HL-60 (cell line): ENCODE results near the gene DENND6B.

Experiments used
- DNase-seq, 2 experiments: peaks; one replicate each; pipeline ENCODE4 v3.0.0-alpha.2; 2010 to 2020; ENCODE audit warnings: low read depth in 1 of 2, low spot score in 1 of 2
- H3K27ac ChIP-seq: fragments of 250-450 bp; sonication (Bioruptor Pico); replicated peaks from 2 replicates; pipeline ENCODE4 v1.5.1; 2020; ENCODE audit warnings: mild to moderate bottlenecking, moderate library complexity
- H3K27me3 ChIP-seq: fragments of 250-450 bp; sonication (Bioruptor Pico); 2 replicates; pipeline ENCODE4 v1.5.1; 2021; ENCODE audit warnings: mild to moderate bottlenecking, moderate library complexity; ENCODE audit not compliant: insufficient read depth, poor library complexity, severe bottlenecking
- H3K4me3 ChIP-seq: replicated peaks from 2 replicates; pipeline ENCODE4 v1.5.1; 2011; ENCODE audit warnings: mild to moderate bottlenecking, control low read depth, low read length; ENCODE audit not compliant: insufficient read depth
- GABPA ChIP-seq: IDR thresholded peaks from 2 replicates; pipeline ENCODE4 v1.6.1; 2012; ENCODE audit warnings: low read depth
- POLR2AphosphoS5 ChIP-seq: IDR thresholded peaks from 2 replicates; pipeline ENCODE4 v1.6.1; 2012; ENCODE audit warnings: low read depth
- SPI1 ChIP-seq: IDR thresholded peaks from 2 replicates; pipeline ENCODE4 v1.6.1; 2012; ENCODE audit warnings: low read depth, mild to moderate bottlenecking, borderline replicate concordance
- TF ChIP-seq, protein P1 (sequence below): IDR thresholded peaks from 2 replicates; pipeline ENCODE4 v1.6.1; 2012; ENCODE audit warnings: low read depth; ENCODE audit not compliant: insufficient replicate concordance
- TF ChIP-seq, protein P2 (sequence below): IDR thresholded peaks from one replicate; pipeline ENCODE4 v1.5.1; 2011; ENCODE audit warnings: low read length, control low read depth, inconsistent platforms; ENCODE audit not compliant: insufficient read depth

The DENND6B gene

DNA sequence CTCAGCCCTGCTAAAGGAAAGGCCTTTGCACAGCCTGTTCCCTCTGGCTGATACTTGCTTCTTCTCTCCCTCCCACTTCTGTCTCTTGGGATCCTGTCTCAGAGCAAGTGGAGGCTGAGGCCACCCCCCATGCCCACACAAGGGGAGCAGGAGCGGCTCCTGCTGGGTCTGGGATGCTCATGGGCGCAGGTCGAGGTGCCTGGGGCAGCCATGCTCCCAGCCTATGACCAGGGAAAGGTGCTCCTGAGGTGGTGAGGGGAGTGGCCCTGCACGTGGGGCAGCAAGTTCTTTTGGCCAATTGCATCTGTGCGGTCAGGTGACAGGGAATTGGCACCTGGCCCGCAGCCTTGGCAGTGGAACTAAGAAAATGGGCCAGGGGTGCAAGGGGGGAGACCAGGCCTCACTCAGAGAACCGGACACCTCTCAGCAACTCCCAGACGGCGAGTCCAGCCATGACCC lies 58.1 kb downstream of the DENND6B start:
- H3K27me3 ChIP-seq = peaks cover 18% of the 10 kb centered on the region

GRCh38 chr22:50267591-50268390 lies 59.0 kb downstream of the DENND6B start:
- Histone ChIP-seq H3K27me3 (peaks cover 18% of the 10 kb centered on the region), H3K4me3 (no peak overlapping the region), H3K27ac (no peak overlapping the region)
- DNase-seq = no peak
- no peak for TF ChIP-seq POLR2AphosphoS5
- TF ChIP-seq, protein P1, sequence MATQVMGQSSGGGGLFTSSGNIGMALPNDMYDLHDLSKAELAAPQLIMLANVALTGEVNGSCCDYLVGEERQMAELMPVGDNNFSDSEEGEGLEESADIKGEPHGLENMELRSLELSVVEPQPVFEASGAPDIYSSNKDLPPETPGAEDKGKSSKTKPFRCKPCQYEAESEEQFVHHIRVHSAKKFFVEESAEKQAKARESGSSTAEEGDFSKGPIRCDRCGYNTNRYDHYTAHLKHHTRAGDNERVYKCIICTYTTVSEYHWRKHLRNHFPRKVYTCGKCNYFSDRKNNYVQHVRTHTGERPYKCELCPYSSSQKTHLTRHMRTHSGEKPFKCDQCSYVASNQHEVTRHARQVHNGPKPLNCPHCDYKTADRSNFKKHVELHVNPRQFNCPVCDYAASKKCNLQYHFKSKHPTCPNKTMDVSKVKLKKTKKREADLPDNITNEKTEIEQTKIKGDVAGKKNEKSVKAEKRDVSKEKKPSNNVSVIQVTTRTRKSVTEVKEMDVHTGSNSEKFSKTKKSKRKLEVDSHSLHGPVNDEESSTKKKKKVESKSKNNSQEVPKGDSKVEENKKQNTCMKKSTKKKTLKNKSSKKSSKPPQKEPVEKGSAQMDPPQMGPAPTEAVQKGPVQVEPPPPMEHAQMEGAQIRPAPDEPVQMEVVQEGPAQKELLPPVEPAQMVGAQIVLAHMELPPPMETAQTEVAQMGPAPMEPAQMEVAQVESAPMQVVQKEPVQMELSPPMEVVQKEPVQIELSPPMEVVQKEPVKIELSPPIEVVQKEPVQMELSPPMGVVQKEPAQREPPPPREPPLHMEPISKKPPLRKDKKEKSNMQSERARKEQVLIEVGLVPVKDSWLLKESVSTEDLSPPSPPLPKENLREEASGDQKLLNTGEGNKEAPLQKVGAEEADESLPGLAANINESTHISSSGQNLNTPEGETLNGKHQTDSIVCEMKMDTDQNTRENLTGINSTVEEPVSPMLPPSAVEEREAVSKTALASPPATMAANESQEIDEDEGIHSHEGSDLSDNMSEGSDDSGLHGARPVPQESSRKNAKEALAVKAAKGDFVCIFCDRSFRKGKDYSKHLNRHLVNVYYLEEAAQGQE = no peak
- TF ChIP-seq, protein P2, sequence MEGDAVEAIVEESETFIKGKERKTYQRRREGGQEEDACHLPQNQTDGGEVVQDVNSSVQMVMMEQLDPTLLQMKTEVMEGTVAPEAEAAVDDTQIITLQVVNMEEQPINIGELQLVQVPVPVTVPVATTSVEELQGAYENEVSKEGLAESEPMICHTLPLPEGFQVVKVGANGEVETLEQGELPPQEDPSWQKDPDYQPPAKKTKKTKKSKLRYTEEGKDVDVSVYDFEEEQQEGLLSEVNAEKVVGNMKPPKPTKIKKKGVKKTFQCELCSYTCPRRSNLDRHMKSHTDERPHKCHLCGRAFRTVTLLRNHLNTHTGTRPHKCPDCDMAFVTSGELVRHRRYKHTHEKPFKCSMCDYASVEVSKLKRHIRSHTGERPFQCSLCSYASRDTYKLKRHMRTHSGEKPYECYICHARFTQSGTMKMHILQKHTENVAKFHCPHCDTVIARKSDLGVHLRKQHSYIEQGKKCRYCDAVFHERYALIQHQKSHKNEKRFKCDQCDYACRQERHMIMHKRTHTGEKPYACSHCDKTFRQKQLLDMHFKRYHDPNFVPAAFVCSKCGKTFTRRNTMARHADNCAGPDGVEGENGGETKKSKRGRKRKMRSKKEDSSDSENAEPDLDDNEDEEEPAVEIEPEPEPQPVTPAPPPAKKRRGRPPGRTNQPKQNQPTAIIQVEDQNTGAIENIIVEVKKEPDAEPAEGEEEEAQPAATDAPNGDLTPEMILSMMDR = no peak
- TF ChIP-seq GABPA = no peak
- TF ChIP-seq SPI1 = no peak

More for the DNA sequence above, 58.1 kb downstream of the DENND6B start:
- DNase-seq = no peak
- H3K27ac ChIP-seq = no peak overlapping the region
- no peak for TF ChIP-seq SPI1
- TF ChIP-seq, protein P1 = no peak
- no peak for TF ChIP-seq POLR2AphosphoS5
- no peak for TF ChIP-seq GABPA
- TF ChIP-seq, protein P2 = no peak
- H3K4me3 ChIP-seq = no peak overlapping the region

DNA sequence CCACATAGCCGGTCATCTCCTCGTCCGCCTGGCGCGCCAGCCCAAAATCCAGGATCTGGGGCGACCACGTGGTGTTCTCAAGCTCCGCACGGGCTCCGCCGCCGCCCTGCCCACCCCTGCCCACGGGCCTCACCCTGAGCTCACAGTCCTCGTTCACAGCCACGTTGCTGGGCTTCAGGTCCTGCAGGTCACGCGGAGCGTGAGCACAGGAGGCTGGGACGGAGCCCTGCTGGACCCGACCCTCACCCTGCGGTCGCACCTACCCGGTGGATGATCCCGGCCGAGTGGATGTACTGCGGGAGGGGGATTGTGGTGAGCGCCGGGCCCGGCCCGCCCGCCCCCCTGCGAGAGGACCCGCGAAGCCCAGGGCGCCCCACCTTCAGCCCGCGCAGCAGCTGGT lies 59.8 kb downstream of the DENND6B start:
- DNase-seq = no peak
- no peak overlapping the region for H3K4me3 ChIP-seq
- peaks cover 16% of the 10 kb centered on the region for H3K27me3 ChIP-seq
- TF ChIP-seq SPI1 (no peak), GABPA (no peak), POLR2AphosphoS5 (no peak)
- TF ChIP-seq, protein P2 = no peak
- TF ChIP-seq, protein P1 = no peak
- no peak overlapping the region for H3K27ac ChIP-seq
